Measurements from ENCODE around the gene LRMDA.

- TF ChIP-seq CTCF (conservative IDR thresholded peaks at IDR 0.05; ENCODE audit: low read depth, low read length) (no peak), EZH2 (IDR thresholded peaks at IDR 0.05; ENCODE audit: borderline replicate concordance, low read depth, low read length, poor library complexity, severe bottlenecking) (no peak)
These were observed 12.7 kb upstream of the LRMDA start for GRCh38 chr10:75418712-75419111.
